D721Med (cell line): ENCODE results near the gene GRIFIN.

Experiments
- DNase-seq: peaks from one replicate; pipeline ENCODE4 v3.0.0; 2011; ENCODE audit warnings: low spot score; ENCODE audit not compliant: insufficient read length
- FAIRE-seq: peaks from 2 replicates; lab custom pipeline; 2011; peaks lifted over from hg19 to GRCh38; lab: Jason Lieb, UNC
- TF ChIP-seq, protein P1 (sequence below): IDR thresholded peaks from 2 replicates; pipeline ENCODE4 v1.5.1; 2012; ENCODE audit warnings: mild to moderate bottlenecking, control low read depth; ENCODE audit not compliant: insufficient read depth; ENCODE audit errors: missing control alignments

Gene GRIFIN

DNA sequence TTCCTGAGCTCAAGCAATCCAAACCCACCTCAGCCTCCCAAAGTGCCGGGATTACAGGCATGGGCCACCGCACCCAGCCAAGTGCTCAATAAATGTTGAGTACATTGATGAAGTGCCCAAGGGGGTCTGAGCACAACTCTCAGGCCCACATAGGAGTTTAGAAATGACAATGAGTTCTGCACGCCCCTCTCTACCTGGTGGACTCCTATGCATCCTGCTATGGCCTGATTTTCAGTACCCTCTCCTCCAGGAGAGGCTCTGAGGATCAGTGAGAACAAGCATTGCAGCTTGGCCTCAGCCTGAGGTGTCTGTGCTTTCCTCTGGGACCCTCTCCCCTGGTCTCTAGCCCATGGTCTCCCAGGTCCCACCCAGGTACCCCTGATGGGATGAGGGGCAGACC lies 20.9 kb upstream of the GRIFIN start:
- no peak for FAIRE-seq
- TF ChIP-seq, protein P1, sequence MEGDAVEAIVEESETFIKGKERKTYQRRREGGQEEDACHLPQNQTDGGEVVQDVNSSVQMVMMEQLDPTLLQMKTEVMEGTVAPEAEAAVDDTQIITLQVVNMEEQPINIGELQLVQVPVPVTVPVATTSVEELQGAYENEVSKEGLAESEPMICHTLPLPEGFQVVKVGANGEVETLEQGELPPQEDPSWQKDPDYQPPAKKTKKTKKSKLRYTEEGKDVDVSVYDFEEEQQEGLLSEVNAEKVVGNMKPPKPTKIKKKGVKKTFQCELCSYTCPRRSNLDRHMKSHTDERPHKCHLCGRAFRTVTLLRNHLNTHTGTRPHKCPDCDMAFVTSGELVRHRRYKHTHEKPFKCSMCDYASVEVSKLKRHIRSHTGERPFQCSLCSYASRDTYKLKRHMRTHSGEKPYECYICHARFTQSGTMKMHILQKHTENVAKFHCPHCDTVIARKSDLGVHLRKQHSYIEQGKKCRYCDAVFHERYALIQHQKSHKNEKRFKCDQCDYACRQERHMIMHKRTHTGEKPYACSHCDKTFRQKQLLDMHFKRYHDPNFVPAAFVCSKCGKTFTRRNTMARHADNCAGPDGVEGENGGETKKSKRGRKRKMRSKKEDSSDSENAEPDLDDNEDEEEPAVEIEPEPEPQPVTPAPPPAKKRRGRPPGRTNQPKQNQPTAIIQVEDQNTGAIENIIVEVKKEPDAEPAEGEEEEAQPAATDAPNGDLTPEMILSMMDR: no peak
- DNase-seq: no peak

GRCh38 chr7:2496375-2496774 lies 20.2 kb upstream of the GRIFIN start:
- DNase-seq: no peak
- no peak for FAIRE-seq
- TF ChIP-seq, protein P1: no peak

DNA sequence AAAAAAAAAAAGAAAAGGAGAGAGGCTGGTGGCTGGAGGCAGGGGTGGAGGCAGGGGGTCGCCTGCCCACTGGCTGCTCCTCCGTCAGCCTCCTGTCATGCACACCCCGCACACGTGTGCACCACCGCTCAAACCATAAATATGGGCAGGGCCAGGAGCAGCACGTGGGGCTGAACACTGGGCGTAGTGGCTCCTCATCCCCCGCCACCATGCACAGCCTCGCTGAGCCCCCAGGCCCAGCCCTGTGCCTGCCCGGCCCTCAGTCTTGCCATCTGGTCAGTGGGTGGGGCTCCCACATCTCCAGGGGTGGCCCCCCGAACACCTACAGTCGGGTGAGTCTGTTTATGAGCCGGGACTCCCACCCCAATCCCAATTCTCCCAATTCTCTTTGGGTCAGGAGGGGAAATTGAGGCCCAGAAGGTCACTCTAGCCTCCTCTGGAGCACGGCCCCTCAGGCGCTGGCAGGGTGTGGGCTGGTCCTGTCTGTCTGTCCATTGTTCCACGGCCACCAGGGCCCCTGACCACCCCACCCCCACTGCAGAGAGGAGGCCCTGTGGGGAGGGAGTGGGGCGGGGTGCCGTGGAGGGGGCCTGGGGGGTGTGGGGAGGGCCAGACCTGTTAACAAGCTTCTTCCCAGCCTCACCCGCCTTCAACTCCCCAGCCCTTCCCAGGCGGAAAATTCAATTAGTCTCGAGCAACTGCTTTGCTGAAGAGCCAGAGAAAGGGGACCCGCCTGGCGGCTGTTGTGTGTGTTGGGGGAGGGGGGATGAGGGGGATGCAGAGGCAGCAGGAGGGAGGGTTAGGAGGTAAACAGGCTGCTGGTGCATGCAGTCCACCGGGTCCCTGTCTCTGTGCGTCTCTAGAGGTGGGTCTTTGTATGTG lies 19.5 kb upstream of the GRIFIN start:
- TF ChIP-seq, protein P1: no peak
- DNase-seq: no peak
- no peak for FAIRE-seq

DNA sequence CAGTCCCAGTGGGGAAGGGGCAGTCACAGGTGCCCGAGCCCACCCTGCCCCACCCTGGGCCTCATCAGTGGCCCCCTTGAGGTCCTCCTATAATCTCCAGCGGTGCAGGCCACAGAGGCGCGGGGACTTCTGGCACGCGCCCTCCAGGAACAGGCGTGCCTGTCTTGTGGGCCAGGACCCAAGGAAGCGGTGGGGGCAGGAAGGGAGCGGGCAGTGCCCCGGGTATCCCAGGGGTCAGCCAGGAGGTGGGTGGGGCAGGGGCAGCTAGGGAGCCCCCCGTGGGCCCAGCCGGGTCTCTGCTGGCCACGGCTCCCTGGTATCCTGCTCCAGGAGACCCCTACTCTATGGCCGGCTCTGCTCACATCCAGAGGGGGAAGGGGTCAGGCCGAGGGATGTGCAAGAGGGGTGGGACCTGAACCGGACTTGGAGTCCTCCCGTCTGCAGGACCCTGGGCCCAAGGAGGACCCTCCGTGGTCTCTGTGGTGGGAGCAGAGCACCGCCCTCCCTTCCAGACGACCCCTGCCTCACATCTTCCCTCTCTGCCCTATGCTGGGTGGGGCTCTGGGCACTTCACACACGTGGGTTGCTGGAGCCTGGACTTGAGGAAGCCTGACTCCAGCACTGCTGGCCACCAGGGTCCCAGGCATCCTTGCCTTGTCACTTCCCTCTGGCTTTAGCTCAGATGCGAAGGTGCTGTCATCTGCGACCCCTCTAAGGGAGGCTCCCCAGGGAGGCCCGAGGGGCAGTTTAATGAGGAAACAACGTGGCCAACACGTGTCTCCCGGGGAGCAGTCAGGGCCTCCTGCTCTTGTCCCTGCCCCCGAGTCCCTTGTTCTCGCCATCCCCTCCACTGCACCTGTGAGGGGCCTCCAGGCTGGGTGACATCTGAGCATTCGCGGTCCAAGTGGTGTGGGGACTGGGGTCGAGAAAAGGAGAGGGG lies 18.3 kb upstream of the GRIFIN start:
- no peak for DNase-seq
- no peak for FAIRE-seq
- TF ChIP-seq, protein P1: no peak

DNA sequence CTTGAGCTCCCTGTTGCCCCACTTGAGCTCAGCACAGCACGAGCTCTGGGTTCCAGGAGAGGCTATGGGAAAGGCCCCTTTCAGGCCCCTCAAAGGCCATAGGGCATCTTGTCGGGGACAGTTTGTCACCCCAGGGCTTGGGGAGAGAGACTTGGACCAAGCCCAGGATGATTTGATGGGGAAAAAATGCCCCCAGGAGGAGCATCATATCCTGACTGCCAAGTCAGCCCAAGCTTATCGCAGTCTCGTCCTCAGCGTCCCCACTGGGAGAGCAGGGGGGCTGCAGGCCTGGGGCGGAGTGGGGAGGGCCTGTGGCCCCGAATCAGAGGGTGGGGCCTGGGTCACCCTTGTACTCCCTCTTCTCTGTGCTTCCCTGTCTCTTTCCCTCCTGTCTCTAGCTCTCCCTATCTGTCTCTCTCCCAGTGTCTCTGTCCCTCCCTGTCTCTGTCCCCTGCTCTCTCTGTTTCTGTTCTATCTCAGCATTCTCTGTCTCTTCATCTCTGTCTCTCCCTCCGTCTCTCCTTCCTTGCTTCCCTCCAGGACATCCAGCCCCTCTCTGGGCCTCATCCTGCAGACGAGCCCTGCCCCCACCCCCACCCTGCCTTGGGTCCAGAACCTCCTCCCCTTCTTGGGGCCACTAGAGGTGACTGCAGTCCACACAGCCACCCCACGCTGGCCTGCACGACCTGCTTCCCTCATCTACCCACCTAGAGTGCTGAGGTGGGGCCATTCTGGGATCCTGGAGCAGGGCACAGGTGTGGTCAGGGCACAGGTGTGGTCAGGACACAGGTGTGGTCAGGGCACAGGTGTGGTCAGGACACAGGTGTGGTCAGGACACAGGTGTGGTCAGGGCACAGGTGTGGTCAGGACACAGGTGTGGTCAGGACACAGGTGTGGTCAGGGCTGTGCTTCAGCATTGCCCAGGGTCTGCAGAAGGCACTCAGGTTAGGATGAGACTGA lies 17.3 kb upstream of the GRIFIN start:
- DNase-seq: no peak
- no peak for FAIRE-seq
- TF ChIP-seq, protein P1: no peak

GRCh38 chr7:2492038-2492437 lies 15.8 kb upstream of the GRIFIN start:
- DNase-seq (no peak), FAIRE-seq (no peak)
- TF ChIP-seq, protein P1: no peak
